Kidney (tissue), 14 donors: ENCODE measurements around the gene CNTN5. TPM values are rescaled to one million over a fixed set of nuclear protein-coding genes. Genes with fewer than 3 reads are reported as not detected.

Source experiments
- DNase-seq, 5 donors: peaks; one replicate each; pipeline ENCODE4 v3.0.0-alpha.2; 2013 to 2020
- FAIRE-seq: peaks from 2 replicates; lab custom pipeline; 2012; peaks lifted over from hg19 to GRCh38; lab: Jason Lieb, UNC
- H3K27ac ChIP-seq, 2 donors: one replicate each; pipeline ENCODE4 v1.7.0; 2013; ENCODE audit warnings: low read depth in 2 of 2, low read length in 2 of 2, inconsistent platforms in 1 of 2
- H3K27me3 ChIP-seq: one replicate; pipeline ENCODE4 v1.7.1; 2013; ENCODE audit warnings: low read length, inconsistent platforms; ENCODE audit not compliant: control insufficient read depth, insufficient read depth
- H3K36me3 ChIP-seq, 3 donors: one replicate each; pipeline versions ENCODE4 v1.7.0 to v1.7.1; 2013; ENCODE audit warnings: low read length in 3 of 3, control low read depth in 1 of 3, inconsistent platforms in 1 of 3; ENCODE audit not compliant: insufficient read depth in 3 of 3, control insufficient read depth in 2 of 3
- H3K4me1 ChIP-seq, 3 donors: one replicate each; pipeline versions ENCODE4 v1.7.0 to v1.7.1; 2013; ENCODE audit warnings: low read length in 3 of 3, inconsistent platforms in 1 of 3, low read depth in 1 of 3; ENCODE audit not compliant: control insufficient read depth in 2 of 3, insufficient read depth in 2 of 3
- H3K4me3 ChIP-seq, 3 donors: one replicate each; pipeline versions ENCODE4 v1.7.0 to v1.8.1; 2013; ENCODE audit warnings: low read length in 3 of 3, control low read depth in 1 of 3, inconsistent platforms in 1 of 3
- H3K9ac ChIP-seq, 3 donors: one replicate each; pipeline versions ENCODE4 v1.7.0 to v1.7.1; 2013; ENCODE audit warnings: low read length in 3 of 3, control low read depth in 1 of 3, inconsistent platforms in 1 of 3
- H3K9me3 ChIP-seq, 3 donors: one replicate each; pipeline versions ENCODE4 v1.7.0 to v1.7.1; 2013; ENCODE audit warnings: low read length in 3 of 3, control low read depth in 1 of 3, inconsistent platforms in 1 of 3; ENCODE audit not compliant: control insufficient read depth in 2 of 3, insufficient read depth in 1 of 3
- intact Hi-C: fragments of 100-400 bp; cut with DNase I; formaldehyde crosslinking; loops from one replicate; pipeline ENCODE4 v1.11.1; 2022
- polyA plus RNA-seq: library from polyadenylated mRNA; stranded (reverse); fragments of 350-450 nt; fragmentation: Illumina TruSeq; extraction: RNeasy Lipid Tissue Mini Kit (QIAGEN cat#74804); gene quantifications from one replicate; pipeline ENCODE4 v1.2.3, GENCODE V29; 2014; ENCODE audit warnings: low read depth, low replicate concordance; ENCODE audit not compliant: insufficient read depth
- total RNA-seq: library from RNA; stranded (reverse); fragmentation: NEBNext Ultra II Directional; extraction: Animal tissue kit (Norgen Biotek cat#: 25700); gene quantifications from one replicate; pipeline ENCODE4 v1.2.1, GENCODE V29; 2021
- TF ChIP-seq, protein P1 (sequence below): IDR thresholded peaks from 3 replicates; pipeline ENCODE4 v1.5.1; 2012; ENCODE audit warnings: mild to moderate bottlenecking, moderate library complexity, borderline replicate concordance; ENCODE audit not compliant: insufficient read depth; ENCODE audit errors: extremely low read depth
- donor health status: control.
- donor health status: control.
- donor health status: control.
- donor health status: control.
- donor health status: control.
- donor health status: DM: yes; HTN: yes; CAD: no.
- donor health status: Normal renal cell carcinoma (clear cell type).

Gene CNTN5
- total and polyA plus RNA-seq, 2 donors from 2014 or later, result 0.11 to 0.66 TPM

DNA sequence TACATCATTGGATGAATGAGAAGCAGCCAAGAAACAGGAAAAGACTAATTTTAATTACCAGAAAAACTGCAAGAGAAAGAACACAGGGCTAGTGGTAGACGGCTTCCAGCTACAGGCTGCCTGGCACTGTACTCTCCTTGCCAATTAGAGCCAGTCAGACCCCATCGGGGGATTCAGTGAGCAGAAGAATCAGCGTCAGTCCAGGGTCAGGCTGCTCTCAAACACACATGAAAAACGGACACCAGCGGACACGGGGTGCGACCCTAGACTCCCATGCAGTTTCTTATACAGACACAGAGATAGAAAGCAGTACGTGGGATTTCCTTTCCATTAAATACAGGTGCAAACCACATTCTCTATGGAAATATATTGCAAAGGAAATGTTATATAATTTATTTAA lies 1.1 kb upstream of the CNTN5 start:
- no peaks in the 10 kb centered on the region for H3K27me3 ChIP-seq
- peak overlapping the region in 2 of 3 donors; percentile 59 to 61 for H3K4me3 ChIP-seq
- no peak overlapping the region for H3K27ac ChIP-seq
- H3K36me3 ChIP-seq, result no peaks in the 10 kb centered on the region
- DNase-seq, result peak in 4 of 5 donors; percentile 31 to 62 (median 54)
- intact Hi-C loops, result no loop called here
- no peaks in the 10 kb centered on the region for H3K9me3 ChIP-seq
- H3K9ac ChIP-seq, result peak overlapping the region in 1 of 3 donors; percentile 65
- H3K4me1 ChIP-seq, result no peaks in the 10 kb centered on the region
- TF ChIP-seq, protein P1, sequence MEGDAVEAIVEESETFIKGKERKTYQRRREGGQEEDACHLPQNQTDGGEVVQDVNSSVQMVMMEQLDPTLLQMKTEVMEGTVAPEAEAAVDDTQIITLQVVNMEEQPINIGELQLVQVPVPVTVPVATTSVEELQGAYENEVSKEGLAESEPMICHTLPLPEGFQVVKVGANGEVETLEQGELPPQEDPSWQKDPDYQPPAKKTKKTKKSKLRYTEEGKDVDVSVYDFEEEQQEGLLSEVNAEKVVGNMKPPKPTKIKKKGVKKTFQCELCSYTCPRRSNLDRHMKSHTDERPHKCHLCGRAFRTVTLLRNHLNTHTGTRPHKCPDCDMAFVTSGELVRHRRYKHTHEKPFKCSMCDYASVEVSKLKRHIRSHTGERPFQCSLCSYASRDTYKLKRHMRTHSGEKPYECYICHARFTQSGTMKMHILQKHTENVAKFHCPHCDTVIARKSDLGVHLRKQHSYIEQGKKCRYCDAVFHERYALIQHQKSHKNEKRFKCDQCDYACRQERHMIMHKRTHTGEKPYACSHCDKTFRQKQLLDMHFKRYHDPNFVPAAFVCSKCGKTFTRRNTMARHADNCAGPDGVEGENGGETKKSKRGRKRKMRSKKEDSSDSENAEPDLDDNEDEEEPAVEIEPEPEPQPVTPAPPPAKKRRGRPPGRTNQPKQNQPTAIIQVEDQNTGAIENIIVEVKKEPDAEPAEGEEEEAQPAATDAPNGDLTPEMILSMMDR, result no peak
- no peak for FAIRE-seq

DNA sequence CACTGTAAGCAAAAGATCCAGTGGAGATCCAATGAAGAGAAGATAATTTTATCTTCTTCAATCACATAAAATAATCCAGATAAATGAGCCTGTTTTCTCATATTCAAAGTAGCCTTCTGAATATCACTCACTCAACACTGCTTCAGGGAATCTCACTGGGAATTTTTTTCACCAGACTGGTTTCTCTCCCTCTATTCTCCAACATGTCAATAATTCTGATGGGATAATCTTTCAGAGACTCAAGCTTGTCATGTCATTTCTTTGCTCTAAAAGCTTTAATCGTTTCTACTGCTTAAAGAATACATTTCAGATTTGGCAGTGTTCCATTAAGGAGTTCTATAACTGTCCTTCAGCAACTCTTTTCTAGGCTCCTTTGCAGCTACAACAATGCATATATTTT lies 16.3 kb downstream of the CNTN5 start:
- no peak overlapping the region for H3K9ac ChIP-seq
- TF ChIP-seq, protein P1, result no peak
- no peaks in the 10 kb centered on the region for H3K27me3 ChIP-seq
- FAIRE-seq (no peak), DNase-seq (no peak)
- no peak overlapping the region for H3K27ac ChIP-seq
- H3K4me1 ChIP-seq, result no peaks in the 10 kb centered on the region
- H3K4me3 ChIP-seq, result no peak overlapping the region
- H3K9me3 ChIP-seq, result no peaks in the 10 kb centered on the region
- intact Hi-C loops, result no loop called here
- H3K36me3 ChIP-seq, result no peaks in the 10 kb centered on the region

DNA sequence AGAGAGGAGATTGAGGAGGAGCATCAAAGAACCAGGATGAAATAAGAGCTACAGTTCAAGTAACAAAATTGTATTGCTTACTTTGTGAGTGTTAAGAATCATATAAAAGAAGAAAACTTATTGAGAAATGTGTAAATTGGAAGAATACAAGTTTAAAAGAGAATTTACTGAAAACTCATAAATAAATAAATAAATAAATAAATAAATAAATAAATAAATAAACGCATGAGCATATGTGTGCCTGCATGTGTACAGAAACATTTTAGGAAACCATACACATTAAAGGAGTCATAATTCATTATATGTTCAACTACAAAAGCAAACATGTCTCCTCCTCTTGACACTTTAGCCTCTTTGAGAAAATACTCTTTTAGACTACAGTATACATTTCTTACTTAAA lies 42.6 kb downstream of the CNTN5 start:
- intact Hi-C loops, result no loop called here
- no peaks in the 10 kb centered on the region for H3K36me3 ChIP-seq
- DNase-seq (no peak), FAIRE-seq (no peak)
- no peak overlapping the region for H3K27ac ChIP-seq
- no peaks in the 10 kb centered on the region for H3K27me3 ChIP-seq
- H3K9me3 ChIP-seq, result no peaks in the 10 kb centered on the region
- TF ChIP-seq, protein P1, result no peak
- no peaks in the 10 kb centered on the region for H3K4me1 ChIP-seq
- no peak overlapping the region for H3K9ac ChIP-seq
- H3K4me3 ChIP-seq, result no peak overlapping the region

DNA sequence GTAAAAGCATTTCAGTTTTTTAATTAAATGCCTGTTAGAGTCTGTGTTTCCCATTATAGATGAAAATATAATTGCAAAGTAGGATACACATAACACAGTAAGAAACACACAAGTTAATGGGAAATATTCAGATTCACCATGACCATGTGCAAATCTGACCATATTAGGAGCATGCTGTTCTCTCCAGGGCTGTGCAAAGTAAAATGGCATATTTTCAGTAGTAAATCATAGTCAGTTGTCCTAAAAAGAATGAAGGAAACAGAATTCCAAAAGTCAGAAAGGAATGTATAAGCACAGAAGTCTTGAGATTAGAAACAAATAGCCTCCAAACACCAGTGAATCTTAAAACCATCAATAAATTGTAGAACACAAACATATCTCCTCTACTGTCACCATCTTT lies 44.4 kb downstream of the CNTN5 start:
- TF ChIP-seq, protein P1, result no peak
- intact Hi-C loops, result no loop called here
- Histone ChIP-seq H3K4me3 (no peak overlapping the region), H3K4me1 (no peaks in the 10 kb centered on the region), H3K27ac (no peak overlapping the region), H3K36me3 (no peaks in the 10 kb centered on the region), H3K27me3 (no peaks in the 10 kb centered on the region), H3K9me3 (no peaks in the 10 kb centered on the region), H3K9ac (no peak overlapping the region)
- FAIRE-seq (no peak), DNase-seq (no peak)
